ENCODE results near the gene FAM216B.

- TF ChIP-seq CTCF (conservative IDR thresholded peaks at IDR 0.05) (no peak), ZFX (IDR thresholded peaks at IDR 0.05) (no peak)
These were observed 27.7 kb upstream of the FAM216B start for GRCh38 chr13:42753697-42754096.
